GM21717 (cell line): ENCODE results near the gene PLA2G10.
"Not testable (repeated sequence)": the region's sequence is repeated elsewhere in the genome, so short reads cannot be mapped to it uniquely, and the experiment has no call there.

ENCODE experiments used
- ATAC-seq: cut with Tn5 transposase; IDR thresholded peaks from one replicate; pipeline ENCODE4 v1.9.1; 2021; ENCODE audit warnings: mild to moderate bottlenecking, moderate library complexity; ENCODE audit not compliant: unreplicated experiment

The PLA2G10 gene

GRCh38 chr16:14694129-14694528 is at the start of gene PLA2G10:
Gene PLA2G10, minus strand, starts transcription at chr16:14694308. Its CDS starts 79 bp downstream, at chr16:14694229.
- not testable (repeated sequence) for ATAC-seq

GRCh38 chr16:14742273-14743128 is 48.4 kb upstream of the PLA2G10 start, which contains the start of gene NPIPA2:
Gene NPIPA2, plus strand, starts transcription at chr16:14742533. Its CDS starts 5,533 bp downstream, at chr16:14748066.
- ATAC-seq, result peak; percentile 97

- not testable (repeated sequence) for ATAC-seq
Observed at GRCh38 chr16:14741794-14742193, 47.7 kb upstream of the PLA2G10 start.

GRCh38 chr16:14740832-14741385 is 46.8 kb upstream of the PLA2G10 start:
- ATAC-seq, result not testable (repeated sequence)

GRCh38 chr16:14733233-14733632 is 39.1 kb upstream of the PLA2G10 start:
- ATAC-seq, result not testable (repeated sequence)

- ATAC-seq, result peak; percentile 96
Observed at GRCh38 chr16:14703156-14704011, 9.3 kb upstream of the PLA2G10 start, which contains the start of gene NPIPA3. Gene NPIPA3, plus strand, starts transcription at chr16:14703411. Its CDS starts 5,533 bp downstream, at chr16:14708944.

- ATAC-seq, result not testable (repeated sequence)
Observed at GRCh38 chr16:14702672-14703071, 8.6 kb upstream of the PLA2G10 start.

GRCh38 chr16:14701859-14702258 is 7.8 kb upstream of the PLA2G10 start:
- ATAC-seq, result not testable (repeated sequence)

- ATAC-seq, result not testable (repeated sequence)
Observed at GRCh38 chr16:14685870-14686793, 8.0 kb downstream of the PLA2G10 start.

- no peak for ATAC-seq
Observed at GRCh38 chr16:14682121-14682520, 12.0 kb downstream of the PLA2G10 start.

- ATAC-seq, result no peak
Observed at GRCh38 chr16:14681115-14681514, 13.0 kb downstream of the PLA2G10 start.

- not testable (repeated sequence) for ATAC-seq
Observed at GRCh38 chr16:14680396-14680795, 13.7 kb downstream of the PLA2G10 start.

- no peak for ATAC-seq
Observed at GRCh38 chr16:14678748-14679497, 15.2 kb downstream of the PLA2G10 start.

- no peak for ATAC-seq
Observed at GRCh38 chr16:14677627-14678026, 16.5 kb downstream of the PLA2G10 start.

GRCh38 chr16:14676633-14677032 is 17.5 kb downstream of the PLA2G10 start:
- no peak for ATAC-seq

- ATAC-seq, result peak; percentile 63
Observed at GRCh38 chr16:14672403-14672971, 21.6 kb downstream of the PLA2G10 start.

GRCh38 chr16:14669776-14670175 is 24.3 kb downstream of the PLA2G10 start:
- no peak for ATAC-seq

- ATAC-seq, result no peak
Observed at GRCh38 chr16:14668556-14669223, 25.4 kb downstream of the PLA2G10 start.
